ENCODE data around the gene OXT. TPM values are rescaled to one million over a fixed set of nuclear protein-coding genes. Genes with fewer than 3 reads are reported as not detected.
A peak's percentile ranks its signal among the peaks of the same experiment; 100 is the strongest.

Gene OXT
- total and polyA plus RNA-seq, 2 of the 4 experiments (the other 2 are of a cell fraction): not detected

- H3K56ac ChIP-seq (ENCODE audit: extremely low read depth, insufficient read depth, low read length): no peak overlapping the region
- 0 out of 2 replicates have a peak overlapping the region, but pooled peaks have one; percentile 8 for H2AK5ac ChIP-seq (ENCODE audit: low read depth, low read length)
- no peak overlapping the region for H4K8ac ChIP-seq (ENCODE audit: low read depth in 2 of 2, low read length in 2 of 2)
- no peak overlapping the region for H3K4me3 ChIP-seq (ENCODE audit: insufficient read depth, low read depth, low read length)
- no peak overlapping the region for H3K4me2 ChIP-seq (ENCODE audit: low read depth, low read length)
- no peaks in the 10 kb centered on the region for H3K4me1 ChIP-seq (ENCODE audit: control insufficient read depth, insufficient read depth, low read length)
- no peak overlapping the region for H3K23ac ChIP-seq (ENCODE audit: low read depth, low read length)
- DNase-seq (no peak), ATAC-seq (ENCODE audit: low read depth) (no peak)
- BruUV-seq (replicated peaks): no TSS peak
- H3K9ac ChIP-seq (ENCODE audit: low read depth, low read length): no peak overlapping the region
- H2BK5ac ChIP-seq (ENCODE audit: low read depth, low read length, poor library complexity, severe bottlenecking): no peak overlapping the region
- POLR2A ChIA-PET (ENCODE audit: unreplicated experiment): no interaction called here
- no peaks in the 10 kb centered on the region for H3K36me3 ChIP-seq (ENCODE audit: control insufficient read depth, insufficient read depth, low read length)
- no peak overlapping the region for H3K18ac ChIP-seq (ENCODE audit: low read depth, low read length)
- dilution Hi-C loops (cut with HindIII; ENCODE audit: low sequenced_read_pairs, unreplicated experiment) (no loop called here), intact Hi-C loops (cut with micrococcal nuclease) (no loop called here), in situ Hi-C loops (cut with MboI; ENCODE audit: low sequenced_read_pairs) (no loop called here)
- no peak overlapping the region for H3K14ac ChIP-seq (replicated peaks; ENCODE audit: low read depth, low read length)
- WGBS, 2 experiments (ENCODE audit: extremely low coverage in 2 of 2, insufficient read length in 1 of 2): 83% methylated on average over 4 of the region's 13 CpGs; no CpG with 5 or more reads in 1 of the 2 experiments
- no peak overlapping the region for H2BK20ac ChIP-seq (ENCODE audit: low read depth, low read length)
- no peaks in the 10 kb centered on the region for H3K79me1 ChIP-seq (ENCODE audit: low read depth in 1 of 2, low read length in 2 of 2)
- H3K27ac ChIP-seq (ENCODE audit: insufficient read depth, low read length): no peak overlapping the region
- no peak overlapping the region for H3K4ac ChIP-seq (ENCODE audit: low read depth, low read length)
- CTCF ChIA-PET: no interaction called here
- peaks cover 26% of the 10 kb centered on the region for H3K27me3 ChIP-seq (ENCODE audit: control insufficient read depth, insufficient read depth, low read length)
- H4K20me1 ChIP-seq (ENCODE audit: insufficient read depth, low read length): no peaks in the 10 kb centered on the region
- no peaks in the 10 kb centered on the region for H3K9me3 ChIP-seq (ENCODE audit: control insufficient read depth, insufficient read depth, low read length)
- no peak overlapping the region for H2AK9ac ChIP-seq (replicated peaks; ENCODE audit: low read depth, low read length, poor library complexity)
- no peak overlapping the region for H4K5ac ChIP-seq (ENCODE audit: low read depth, low read length)
- H2AFZ ChIP-seq (replicated peaks; ENCODE audit: low read length, poor library complexity): peak overlapping the region; percentile 68
- H3K9me1 ChIP-seq (ENCODE audit: insufficient read depth, low read length): no peaks in the 10 kb centered on the region
- no peak overlapping the region for H2BK15ac ChIP-seq (ENCODE audit: low read depth, low read length)
- H4K91ac ChIP-seq (ENCODE audit: insufficient read depth, low read depth, low read length): no peak overlapping the region
- no peak overlapping the region for H2BK120ac ChIP-seq (ENCODE audit: low read depth, low read length)
- TF ChIP-seq USF2 (IDR thresholded peaks at IDR 0.05; ENCODE audit: low read depth, low read length) (no peak), NFE2L2 (IDR thresholded peaks at IDR 0.05; ENCODE audit: low read depth, low read length) (no peak), CTCF (conservative IDR thresholded peaks at IDR 0.05; ENCODE audit: low read depth, low read length) (no peak), BHLHE40 (IDR thresholded peaks at IDR 0.05; ENCODE audit: low read depth, low read length) (no peak), MAFK (IDR thresholded peaks at IDR 0.05; ENCODE audit: low read depth, low read length) (no peak), RAD21 (IDR thresholded peaks at IDR 0.05; ENCODE audit: low read length) (no peak), SMC3 (IDR thresholded peaks at IDR 0.05; ENCODE audit: low read depth, low read length) (no peak), CHD1 (IDR thresholded peaks at IDR 0.05; ENCODE audit: low read depth, low read length) (no peak), MAZ (IDR thresholded peaks at IDR 0.05; ENCODE audit: borderline replicate concordance, low read depth, low read length) (no peak), CEBPB (IDR thresholded peaks at IDR 0.05; ENCODE audit: low read depth, low read length) (no peak), ELK1 (IDR thresholded peaks at IDR 0.05; ENCODE audit: borderline replicate concordance, low read depth, low read length) (no peak), RCOR1 (IDR thresholded peaks at IDR 0.05; ENCODE audit: insufficient replicate concordance, low read length) (no peak), POLR2A (IDR thresholded peaks at IDR 0.05; ENCODE audit: low read depth, low read length) (no peak), RFX5 (IDR thresholded peaks at IDR 0.05; ENCODE audit: low read depth, low read length) (no peak), MXI1 (IDR thresholded peaks at IDR 0.05; ENCODE audit: borderline replicate concordance, low read depth, low read length) (no peak), FOS (IDR thresholded peaks at IDR 0.05; ENCODE audit: low read depth, low read length) (no peak)
Measured at GRCh38 chr20:3094848-3095629, 23.6 kb downstream of the OXT start.

Data from IMR-90 (cell line).